GM12891 (cell line): ENCODE results near the gene TMEM120A. TPM values are rescaled to one million over a fixed set of nuclear protein-coding genes. Genes with fewer than 3 reads are reported as not detected.
A peak's percentile ranks its signal among the peaks of the same experiment; 100 is the strongest.
"Not testable (repeated sequence)": the region's sequence is repeated elsewhere in the genome, so short reads cannot be mapped to it uniquely, and the experiment has no call there.

ENCODE experiments used
- DNase-seq: peaks from one replicate; pipeline ENCODE4 v3.0.0; 2011; ENCODE audit warnings: low spot score; ENCODE audit not compliant: insufficient read length
- FAIRE-seq: peaks from 2 replicates; lab custom pipeline; 2011; peaks lifted over from hg19 to GRCh38; lab: Jason Lieb, UNC
- PAX5 ChIP-seq: IDR thresholded peaks from 2 replicates; pipeline ENCODE4 v1.6.1; 2011; ENCODE audit warnings: low read length, moderate library complexity, mild to moderate bottlenecking; ENCODE audit not compliant: insufficient read depth, severe bottlenecking
- POLR2A ChIP-seq: IDR thresholded peaks from 2 replicates; pipeline ENCODE4 v1.6.1; 2011; ENCODE audit warnings: low read depth, low read length, control low read depth
- POLR2AphosphoS5 ChIP-seq: IDR thresholded peaks from 2 replicates; pipeline ENCODE4 v1.6.1; 2011; ENCODE audit warnings: low read depth, low read length, control low read depth
- POU2F2 ChIP-seq: IDR thresholded peaks from 2 replicates; pipeline ENCODE4 v1.6.1; 2011; ENCODE audit warnings: low read depth, mild to moderate bottlenecking, control low read depth, low read length, moderate library complexity
- SPI1 ChIP-seq: IDR thresholded peaks from 2 replicates; pipeline ENCODE4 v1.6.1; 2011; ENCODE audit warnings: low read depth, low read length, control low read depth
- TAF1 ChIP-seq: IDR thresholded peaks from 2 replicates; pipeline ENCODE4 v1.6.1; 2011; ENCODE audit warnings: low read depth, low read length, control low read depth
- polyA plus RNA-seq: library from polyadenylated mRNA; unstranded; fragments of >200 nt; gene quantifications from one replicate; pipeline ENCODE4 v1.2.1, GENCODE V29; 2012; ENCODE audit warnings: low read depth, missing spikeins, inconsistent platforms; ENCODE audit not compliant: missing spikeins

TMEM120A gene
- polyA plus RNA-seq = 41.7 TPM

- peak; percentile 65; the same call in 1 of the 2 replicates for TF ChIP-seq POLR2A
- TF ChIP-seq POU2F2 = 0 out of 2 replicates have a peak, but pooled peaks have one; percentile 12
- peak; percentile 39 for TF ChIP-seq PAX5
- TF ChIP-seq POLR2AphosphoS5 = 0 out of 2 replicates have a peak, but pooled peaks have one; percentile 44
- no peak for TF ChIP-seq TAF1
- FAIRE-seq = peak; percentile 94
Measured at GRCh38 chr7:75994388-75995051, at the start of gene TMEM120A. TMEM120A (minus strand) TSS chr7:75994595; CDS start chr7:75994570, 25 bp downstream.

GRCh38 chr7:76040126-76040525 is 45.7 kb upstream of the TMEM120A start:
- FAIRE-seq (no peak), DNase-seq (no peak)
- TF ChIP-seq POLR2AphosphoS5 (no peak), POLR2A (no peak), TAF1 (no peak), PAX5 (no peak), POU2F2 (no peak), SPI1 (no peak)

More at GRCh38 chr7:75994388-75995051, at the start of gene TMEM120A:
- peak; percentile 100 for DNase-seq

GRCh38 chr7:76037310-76037709 is 42.9 kb upstream of the TMEM120A start:
- DNase-seq (no peak), FAIRE-seq (no peak)
- TF ChIP-seq TAF1 (no peak), POLR2A (no peak), POU2F2 (no peak)

GRCh38 chr7:76031964-76032363 is 37.6 kb upstream of the TMEM120A start:
- no peak for FAIRE-seq
- TF ChIP-seq POLR2AphosphoS5 (no peak), PAX5 (no peak), POU2F2 (no peak), POLR2A (no peak), SPI1 (no peak), TAF1 (no peak)
- DNase-seq = no peak

- FAIRE-seq, DNase-seq: not testable (repeated sequence)
Measured at GRCh38 chr7:76029682-76030081, 35.3 kb upstream of the TMEM120A start.

GRCh38 chr7:76023002-76023401 is 28.6 kb upstream of the TMEM120A start:
- TF ChIP-seq POLR2AphosphoS5 (no peak), POU2F2 (no peak)
- DNase-seq (no peak), FAIRE-seq (no peak)

- TF ChIP-seq POU2F2 = no peak
- no peak for TF ChIP-seq SPI1
- no peak for TF ChIP-seq POLR2A
- TF ChIP-seq TAF1 = no peak
- TF ChIP-seq POLR2AphosphoS5 = no peak
- TF ChIP-seq PAX5 = no peak
- no peak for FAIRE-seq
- DNase-seq = no peak
Measured at GRCh38 chr7:76022026-76022780, 27.8 kb upstream of the TMEM120A start.

- peak; percentile 82 for FAIRE-seq
- 0 out of 2 replicates have a peak, but pooled peaks have one; percentile 15 for TF ChIP-seq POU2F2
- no peak for TF ChIP-seq PAX5
- TF ChIP-seq POLR2AphosphoS5 = no peak
- TF ChIP-seq POLR2A = no peak
Measured at GRCh38 chr7:76020031-76020714, 25.8 kb upstream of the TMEM120A start.

GRCh38 chr7:76018520-76018919 is 24.1 kb upstream of the TMEM120A start:
- not testable (repeated sequence) for DNase-seq, FAIRE-seq

More at GRCh38 chr7:76020031-76020714, 25.8 kb upstream of the TMEM120A start:
- peak; percentile 62 for DNase-seq
